GM10248 (cell line): ENCODE results near the gene COL8A1.

Experiments
- CTCF ChIA-PET: fragments of 300-600 bp; sonication (Branson Sonifier 250); formaldehyde crosslinking; extraction: SDS; loops from one replicate; lab custom pipeline; 2021; ENCODE audit warnings: antibody characterized with exemption; lab: Yijun Ruan, JAX
- POLR2A ChIA-PET: fragments of 350-650 bp; sonication (Branson Sonifier 250); formaldehyde crosslinking; extraction: SDS; loops from one replicate; lab custom pipeline; 2020; ENCODE audit warnings: antibody characterized with exemption; lab: Yijun Ruan, JAX
- DNase-seq: peaks from one replicate; pipeline ENCODE4 v3.0.0; 2012; ENCODE audit errors: extremely low spot score
- TF ChIP-seq, protein P1 (sequence below): IDR thresholded peaks from 2 replicates; pipeline ENCODE4 v1.5.1; 2012; ENCODE audit warnings: mild to moderate bottlenecking, low read depth; ENCODE audit errors: extremely low read depth, missing control alignments, control extremely low read depth

The COL8A1 gene

GRCh38 chr3:99674086-99674789 is 35.8 kb downstream of the COL8A1 start:
- CTCF ChIA-PET, result interaction anchor here (1.4 to 1.7 kb wide), 2 partner anchors 9 to 14 kb away, joined by 3 to 8 read pairs; no protein-coding TSS in a partner anchor

GRCh38 chr3:99678023-99678422 is 39.6 kb downstream of the COL8A1 start:
- ChIA-PET POLR2A (no interaction called here), CTCF (interaction anchor here (1.3 kb wide), 1 partner anchor 10 kb away, joined by 5 read pairs; no protein-coding TSS in a partner anchor)
- TF ChIP-seq, protein P1, sequence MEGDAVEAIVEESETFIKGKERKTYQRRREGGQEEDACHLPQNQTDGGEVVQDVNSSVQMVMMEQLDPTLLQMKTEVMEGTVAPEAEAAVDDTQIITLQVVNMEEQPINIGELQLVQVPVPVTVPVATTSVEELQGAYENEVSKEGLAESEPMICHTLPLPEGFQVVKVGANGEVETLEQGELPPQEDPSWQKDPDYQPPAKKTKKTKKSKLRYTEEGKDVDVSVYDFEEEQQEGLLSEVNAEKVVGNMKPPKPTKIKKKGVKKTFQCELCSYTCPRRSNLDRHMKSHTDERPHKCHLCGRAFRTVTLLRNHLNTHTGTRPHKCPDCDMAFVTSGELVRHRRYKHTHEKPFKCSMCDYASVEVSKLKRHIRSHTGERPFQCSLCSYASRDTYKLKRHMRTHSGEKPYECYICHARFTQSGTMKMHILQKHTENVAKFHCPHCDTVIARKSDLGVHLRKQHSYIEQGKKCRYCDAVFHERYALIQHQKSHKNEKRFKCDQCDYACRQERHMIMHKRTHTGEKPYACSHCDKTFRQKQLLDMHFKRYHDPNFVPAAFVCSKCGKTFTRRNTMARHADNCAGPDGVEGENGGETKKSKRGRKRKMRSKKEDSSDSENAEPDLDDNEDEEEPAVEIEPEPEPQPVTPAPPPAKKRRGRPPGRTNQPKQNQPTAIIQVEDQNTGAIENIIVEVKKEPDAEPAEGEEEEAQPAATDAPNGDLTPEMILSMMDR, result no peak
- DNase-seq, result no peak

More at GRCh38 chr3:99674086-99674789, 35.8 kb downstream of the COL8A1 start:
- DNase-seq, result no peak
- TF ChIP-seq, protein P1, result no peak
- POLR2A ChIA-PET, result no interaction called here

DNA sequence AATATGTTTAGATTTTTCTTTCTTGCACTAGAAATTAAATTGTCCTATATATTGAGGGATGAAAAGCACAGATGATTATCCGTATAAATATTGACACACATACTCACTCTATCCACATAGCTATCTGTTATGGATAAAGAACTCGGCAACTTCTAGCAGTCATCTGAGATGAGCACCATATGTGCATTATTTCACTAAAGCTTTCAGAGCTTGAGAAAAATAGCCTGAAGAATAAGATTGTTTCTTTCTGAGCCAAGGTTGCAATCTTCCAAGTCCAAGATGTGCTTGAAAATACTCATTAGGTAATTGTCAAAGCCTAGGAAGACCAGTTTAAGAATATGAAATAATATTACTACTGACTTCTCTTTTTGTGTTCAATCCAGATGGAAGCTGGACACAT is 40.5 kb downstream of the COL8A1 start:
- CTCF ChIA-PET, result interaction anchor here (1.1 kb wide), 1 partner anchor 9 kb away, joined by 5 read pairs; no protein-coding TSS in a partner anchor
- TF ChIP-seq, protein P1, result no peak
- POLR2A ChIA-PET, result no interaction called here
- DNase-seq, result no peak

DNA sequence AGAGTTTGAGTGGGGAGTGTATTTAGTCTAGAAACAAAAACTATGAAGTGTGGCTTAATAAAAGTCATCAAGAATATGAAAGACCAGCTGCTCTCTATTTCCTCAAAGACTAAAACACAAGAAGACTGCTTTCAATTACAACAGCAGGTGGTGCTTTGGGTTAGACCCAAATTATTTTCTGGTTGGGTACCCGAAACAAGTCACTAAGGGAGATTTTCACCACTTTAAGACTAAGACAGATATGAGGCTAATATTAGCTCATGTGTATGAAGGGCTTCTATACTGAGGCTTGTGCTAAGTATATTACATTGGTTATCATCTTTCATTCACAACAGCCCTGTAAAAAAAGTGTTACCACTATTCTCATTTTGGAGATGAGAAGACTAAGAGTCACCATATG is 43.1 kb downstream of the COL8A1 start:
- no peak for DNase-seq
- CTCF ChIA-PET, result interaction anchor here (1.0 to 2.6 kb wide), 3 partner anchors 9 to 863 kb away, joined by 3 to 8 read pairs (median 4); no protein-coding TSS in a partner anchor
- POLR2A ChIA-PET, result no interaction called here
- TF ChIP-seq, protein P1, result no peak

DNA sequence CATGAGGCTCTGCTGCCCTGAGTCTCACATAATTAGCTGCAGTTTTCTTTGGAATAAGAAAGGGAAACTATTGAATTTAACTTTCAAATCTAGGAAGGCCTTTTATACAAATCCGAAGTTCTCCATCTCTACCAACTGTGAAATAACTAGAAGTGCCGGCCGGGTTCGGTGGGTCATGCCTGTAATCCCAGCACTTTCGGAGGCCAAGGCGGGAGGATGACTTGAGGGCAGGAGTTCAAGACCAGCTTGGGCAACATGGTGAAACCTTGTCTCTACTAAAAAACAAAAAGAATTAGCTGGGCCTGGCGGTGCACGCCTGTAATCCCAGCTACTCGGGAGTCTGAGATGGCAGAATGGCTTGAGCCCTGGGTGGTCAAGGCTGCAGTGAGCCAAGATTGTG is 43.6 kb downstream of the COL8A1 start:
- no peak for DNase-seq
- TF ChIP-seq, protein P1, result no peak
- ChIA-PET CTCF (interaction anchor here (0.7 to 2.6 kb wide), 5 partner anchors 10 to 864 kb away, joined by 3 to 8 read pairs (median 3); no protein-coding TSS in a partner anchor), POLR2A (no interaction called here)

GRCh38 chr3:99683465-99683864 is 45.1 kb downstream of the COL8A1 start:
- ChIA-PET POLR2A (no interaction called here), CTCF (interaction anchor here (1.1 to 2.6 kb wide), 9 partner anchors 9 to 660 kb away, joined by 3 to 8 read pairs (median 4); no protein-coding TSS in a partner anchor)
- DNase-seq, result no peak
- TF ChIP-seq, protein P1, result no peak
